GM18858 (cell line): ENCODE data around the gene CDX2.
"Not testable (repeated sequence)": the region's sequence is repeated elsewhere in the genome, so short reads cannot be mapped to it uniquely, and the experiment has no call there.

Experiments
- ATAC-seq: cut with Tn5 transposase; IDR thresholded peaks from one replicate; pipeline ENCODE4 v1.9.1; 2021; ENCODE audit not compliant: unreplicated experiment

CDX2 gene, protein sequence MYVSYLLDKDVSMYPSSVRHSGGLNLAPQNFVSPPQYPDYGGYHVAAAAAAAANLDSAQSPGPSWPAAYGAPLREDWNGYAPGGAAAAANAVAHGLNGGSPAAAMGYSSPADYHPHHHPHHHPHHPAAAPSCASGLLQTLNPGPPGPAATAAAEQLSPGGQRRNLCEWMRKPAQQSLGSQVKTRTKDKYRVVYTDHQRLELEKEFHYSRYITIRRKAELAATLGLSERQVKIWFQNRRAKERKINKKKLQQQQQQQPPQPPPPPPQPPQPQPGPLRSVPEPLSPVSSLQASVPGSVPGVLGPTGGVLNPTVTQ

DNA sequence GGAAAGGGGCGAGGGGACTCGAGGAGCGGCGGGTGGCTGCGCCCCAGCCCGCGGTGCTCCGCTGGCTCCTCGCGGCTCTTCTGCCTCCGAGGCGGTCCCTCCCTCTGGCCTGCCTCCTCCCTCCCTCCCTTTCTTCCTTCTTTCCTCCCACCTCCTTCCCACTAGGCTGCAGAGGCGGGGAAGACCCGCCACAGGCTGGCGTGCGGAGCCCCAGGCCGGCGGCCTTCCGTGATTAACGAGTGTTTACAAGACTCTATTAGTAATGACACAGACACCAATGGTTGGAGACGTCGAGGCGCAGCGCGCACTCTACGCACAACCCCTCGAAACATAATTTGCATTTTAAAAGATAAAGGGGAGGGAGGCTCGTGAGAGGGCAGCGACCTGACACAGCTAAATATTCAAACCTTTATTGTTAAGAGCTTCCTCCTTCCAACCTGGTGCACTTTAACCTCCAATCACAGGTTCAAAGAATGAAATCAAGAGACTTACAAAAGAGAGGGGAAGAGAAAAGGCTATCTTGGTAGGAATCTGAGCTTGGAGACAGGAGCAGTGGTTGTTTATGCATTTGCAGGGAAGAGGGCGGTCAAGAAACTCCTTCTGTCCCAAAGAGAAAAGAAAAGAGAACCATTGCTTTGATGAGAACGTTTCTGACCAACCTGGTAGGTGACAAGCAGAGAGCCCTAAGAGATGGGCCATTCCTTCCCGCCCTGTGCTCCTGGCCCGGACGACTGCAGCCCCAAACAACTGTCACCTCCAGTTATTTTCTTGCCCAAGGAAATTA, at the start of gene CDX2:
Gene CDX2 (minus strand): TSS at position 234 of the 784 bp plus-strand sequence. CDS start 309 bp downstream, outside the sequence.
- ATAC-seq = no peak

DNA sequence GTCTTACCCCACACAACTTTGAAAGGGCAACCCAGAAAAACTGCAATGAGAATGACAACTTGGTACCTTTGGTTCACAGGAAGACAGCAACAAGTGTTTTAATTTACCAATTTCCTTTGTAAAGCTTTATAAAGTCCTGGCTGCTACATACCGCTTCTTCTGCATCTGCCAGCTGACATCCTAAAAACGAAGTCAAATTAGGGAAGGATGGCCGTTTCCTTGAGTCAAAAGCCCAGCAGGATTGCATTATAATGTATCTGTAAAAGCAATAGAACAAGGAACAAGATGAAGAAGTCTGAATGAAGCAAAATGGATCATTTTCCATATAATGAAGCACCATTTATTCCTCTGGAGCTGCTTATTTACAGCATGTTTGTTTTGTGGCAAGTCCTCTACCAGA, 45.2 kb upstream of the CDX2 start:
- no peak for ATAC-seq

DNA sequence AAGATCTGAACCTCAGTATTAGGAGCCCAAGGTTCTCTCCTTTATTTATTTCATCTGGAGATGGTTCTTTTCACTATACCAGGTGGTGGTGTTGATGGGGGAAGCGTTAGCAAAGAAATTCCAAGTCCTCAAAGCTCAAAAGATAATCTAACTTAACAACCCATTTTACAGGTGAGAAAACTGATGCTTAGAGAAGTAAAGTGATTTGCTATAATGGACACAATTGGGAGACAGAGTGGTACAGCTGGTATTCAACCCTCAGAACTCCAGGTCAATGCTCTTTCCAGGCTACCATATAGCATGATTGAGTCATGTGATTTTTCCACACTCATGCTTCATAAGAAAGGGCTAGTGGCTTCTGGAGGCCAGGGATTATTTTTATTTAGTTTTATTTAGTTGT, 44.4 kb upstream of the CDX2 start:
- no peak for ATAC-seq

DNA sequence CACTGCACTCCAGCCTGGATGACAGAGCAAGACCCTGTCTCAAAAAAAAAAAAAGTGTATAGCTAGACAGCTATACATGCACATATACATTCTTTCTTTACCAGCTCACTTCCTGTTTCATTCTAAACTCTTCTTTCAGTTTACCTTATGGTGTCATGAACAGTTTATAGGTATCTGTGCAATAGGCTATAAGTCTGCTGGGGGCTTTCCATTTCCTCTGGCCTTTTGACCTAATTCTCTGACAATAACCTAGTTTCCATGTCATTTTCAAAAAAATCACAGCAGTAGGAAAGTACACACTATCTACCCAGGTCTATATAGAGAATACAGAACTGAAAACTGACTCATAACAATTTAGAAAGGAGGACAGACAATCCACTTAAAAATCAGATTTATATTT, 43.8 kb upstream of the CDX2 start:
- ATAC-seq = peak; percentile 93

DNA sequence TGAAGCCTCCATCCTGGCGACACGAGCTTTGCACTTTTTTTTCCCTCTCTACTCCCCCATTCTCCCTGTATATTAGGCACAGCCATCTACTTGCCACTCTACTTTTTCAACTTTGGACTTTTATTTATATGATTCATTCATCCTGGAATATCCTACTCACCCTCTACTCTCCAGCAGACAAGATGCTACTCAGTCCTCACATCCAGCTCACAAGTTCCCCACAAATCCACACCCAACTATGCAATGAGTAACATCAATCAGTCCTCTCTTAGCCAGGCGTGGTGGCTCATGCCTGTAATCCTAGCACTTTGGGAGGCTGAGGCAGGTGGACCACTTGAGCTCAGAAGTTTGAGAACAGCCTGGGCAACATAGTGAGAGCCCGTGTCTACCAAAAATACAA, 43.3 kb upstream of the CDX2 start:
- ATAC-seq = no peak

DNA sequence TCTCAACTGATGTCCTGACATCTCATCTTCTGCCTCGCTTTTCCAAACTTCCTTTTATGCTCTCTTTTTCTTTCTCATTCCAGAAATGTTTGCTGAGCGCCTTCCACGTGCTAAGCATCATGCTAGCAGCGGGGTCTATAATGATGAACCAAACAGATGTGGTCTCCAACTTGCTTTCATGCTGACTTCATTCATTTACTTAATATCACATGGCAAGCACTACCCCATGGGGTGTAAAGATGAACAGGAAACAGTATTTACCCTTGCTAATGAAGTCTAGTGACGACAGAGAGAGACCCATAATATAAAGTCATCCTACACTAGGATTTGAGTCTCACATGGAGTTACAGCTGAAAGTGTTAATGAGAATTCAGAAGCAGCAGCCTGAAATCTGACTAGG, 40.9 kb upstream of the CDX2 start:
- ATAC-seq = no peak

DNA sequence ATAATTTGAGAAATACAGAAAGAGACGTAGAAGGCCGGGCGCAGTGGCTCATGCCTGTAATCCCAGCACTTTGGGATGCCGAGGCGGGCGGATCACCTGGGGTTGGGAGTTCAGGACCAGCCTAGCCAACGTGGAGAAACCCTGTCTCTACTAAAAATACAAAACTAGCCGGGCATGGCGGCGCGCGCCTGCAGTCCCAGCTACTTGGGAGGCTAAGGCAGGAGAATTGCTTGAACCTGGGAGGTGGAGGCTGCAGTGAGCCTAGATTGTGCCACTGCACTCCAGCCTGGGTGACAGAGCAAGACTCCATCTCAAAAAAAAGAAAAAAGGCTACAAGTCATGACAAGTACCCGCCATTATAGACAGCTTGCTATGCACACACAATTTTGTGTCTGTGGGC, 35.9 kb upstream of the CDX2 start:
- ATAC-seq = not testable (repeated sequence)

DNA sequence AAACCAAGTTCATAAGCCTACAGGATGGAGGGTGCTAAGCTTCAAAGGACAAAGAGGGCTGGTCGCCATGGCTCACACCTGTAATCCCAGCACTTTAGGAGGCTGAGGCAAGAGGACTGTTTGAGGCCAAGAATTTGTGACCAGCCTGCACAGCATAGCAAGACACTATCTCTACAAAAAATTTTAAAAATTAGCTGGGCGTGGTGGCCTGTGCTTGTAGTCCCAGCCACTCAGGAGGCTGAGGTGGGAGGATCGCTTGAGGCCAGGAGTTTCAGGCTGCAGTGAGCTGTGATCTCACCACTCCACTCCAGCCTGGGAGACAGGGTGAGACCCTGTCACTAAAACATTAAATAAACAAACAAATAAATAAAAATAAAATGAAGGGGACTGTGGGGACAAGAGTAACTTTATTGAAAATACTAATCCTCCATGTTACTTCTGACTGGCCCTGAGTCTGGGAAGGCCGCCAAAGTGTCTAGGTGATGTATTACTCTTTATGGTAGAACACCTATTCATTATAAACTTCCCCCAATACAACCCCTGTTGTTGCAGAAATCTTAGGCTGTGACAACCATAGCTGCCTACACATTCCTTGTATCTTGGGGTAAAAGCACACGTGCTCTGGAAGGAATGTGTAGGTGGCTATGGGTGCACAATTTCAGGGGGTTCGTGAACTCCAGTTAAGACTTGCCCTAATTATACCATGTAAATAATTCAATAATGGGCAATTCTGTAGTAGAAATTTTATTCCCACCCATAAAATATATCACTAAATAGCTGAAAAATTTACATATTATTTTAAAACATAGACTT, 34.0 kb upstream of the CDX2 start:
- ATAC-seq = no peak

DNA sequence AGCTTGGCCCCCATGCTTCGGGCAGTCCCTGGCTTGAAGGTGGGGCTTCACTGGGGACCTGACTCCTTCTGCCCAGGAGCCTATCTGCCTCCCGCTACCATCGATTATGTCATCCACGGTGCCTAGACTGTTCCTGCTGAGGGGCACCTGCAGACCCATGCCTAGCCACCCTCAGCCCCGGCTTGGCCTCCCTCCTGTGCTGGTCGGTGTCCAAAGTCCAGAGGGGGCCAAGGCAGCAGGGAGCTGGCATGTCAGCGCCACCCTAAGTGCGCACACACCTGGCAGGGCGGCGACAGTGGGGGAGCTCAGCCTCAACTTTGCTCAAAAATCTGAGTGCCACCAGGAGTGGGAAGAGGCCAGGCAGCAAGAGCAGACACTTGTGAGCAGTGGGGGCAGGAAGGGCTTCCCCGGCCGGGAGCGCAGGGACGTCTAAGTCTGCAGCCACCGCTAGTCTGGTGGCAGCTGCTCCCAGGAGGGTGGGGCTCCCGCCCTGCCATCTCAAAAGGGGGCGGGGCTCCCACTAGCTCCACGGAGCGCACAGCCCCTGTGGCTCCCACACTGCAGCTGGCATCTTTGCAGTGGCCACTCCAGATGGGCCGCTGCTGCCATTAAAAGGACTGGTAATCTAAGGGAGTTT, 32.8 kb upstream of the CDX2 start:
- ATAC-seq = no peak

DNA sequence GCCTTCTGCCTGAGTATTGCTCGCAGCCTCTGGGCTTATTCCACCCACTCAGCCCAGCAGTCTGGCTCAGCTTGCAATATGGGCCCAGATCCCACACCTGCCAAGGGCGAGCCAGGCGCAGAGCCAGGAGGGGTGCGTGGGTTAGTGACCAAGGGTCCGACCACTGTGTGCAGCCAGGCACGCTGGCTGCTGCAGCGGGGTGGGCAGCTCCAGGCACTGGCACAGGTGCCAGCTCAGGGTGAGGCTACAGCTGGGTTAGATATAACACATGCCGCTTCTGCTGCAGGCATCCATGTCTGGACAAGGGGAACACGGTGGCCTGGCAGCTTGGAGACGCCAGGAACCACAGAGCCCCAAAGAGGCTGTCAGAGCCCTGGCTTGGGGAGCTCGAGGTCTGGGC, 31.9 kb upstream of the CDX2 start:
- ATAC-seq = no peak

DNA sequence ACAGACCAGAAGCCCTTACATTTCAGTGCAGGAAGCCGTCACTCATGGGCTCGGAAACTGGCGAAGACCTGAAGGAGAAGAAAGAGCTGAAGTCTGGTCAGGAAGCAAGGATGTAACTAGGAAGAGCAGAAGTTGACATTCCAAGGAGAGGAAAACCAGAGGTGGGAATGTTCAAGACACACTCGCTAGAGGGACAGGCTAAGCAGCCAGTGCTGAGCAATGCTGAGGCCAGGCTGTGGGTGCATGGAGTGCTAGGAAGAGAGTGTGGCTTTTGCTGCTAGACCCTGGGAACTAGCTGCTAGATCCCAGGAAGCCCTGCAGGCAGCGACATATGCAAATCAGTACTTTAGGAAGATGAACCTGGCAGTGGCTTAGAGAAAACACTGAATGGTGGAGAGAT, 31.5 kb upstream of the CDX2 start:
- no peak for ATAC-seq

DNA sequence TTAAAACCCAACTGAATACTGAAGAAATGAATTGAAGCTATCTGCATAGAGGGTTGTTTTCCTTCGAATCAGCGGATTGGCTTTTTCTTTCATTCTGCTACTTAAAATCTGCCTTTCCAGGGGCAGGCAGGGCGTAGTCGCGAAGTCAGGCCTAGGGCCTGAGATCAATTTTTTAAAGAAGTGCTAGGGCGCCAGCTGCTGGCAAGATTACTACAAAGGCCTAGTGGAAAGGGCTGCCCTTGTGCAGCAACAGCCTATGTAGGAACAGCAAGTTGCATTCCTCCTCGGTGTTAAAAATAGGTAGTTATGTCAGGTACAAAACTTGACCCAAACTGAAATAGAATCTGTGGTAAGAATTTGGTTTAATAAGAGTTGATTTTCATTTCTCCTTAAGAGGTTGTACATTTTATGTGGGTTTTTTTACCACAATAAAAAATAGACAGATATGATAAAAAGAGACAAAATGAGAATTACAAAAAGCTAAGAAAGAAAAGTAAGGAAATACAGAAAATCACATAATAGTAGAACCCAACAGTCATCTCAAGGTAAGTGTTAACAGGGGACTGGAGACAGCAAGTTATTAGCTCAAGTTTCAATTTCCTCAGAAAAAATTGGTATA, 28.9 kb upstream of the CDX2 start:
- no peak for ATAC-seq

DNA sequence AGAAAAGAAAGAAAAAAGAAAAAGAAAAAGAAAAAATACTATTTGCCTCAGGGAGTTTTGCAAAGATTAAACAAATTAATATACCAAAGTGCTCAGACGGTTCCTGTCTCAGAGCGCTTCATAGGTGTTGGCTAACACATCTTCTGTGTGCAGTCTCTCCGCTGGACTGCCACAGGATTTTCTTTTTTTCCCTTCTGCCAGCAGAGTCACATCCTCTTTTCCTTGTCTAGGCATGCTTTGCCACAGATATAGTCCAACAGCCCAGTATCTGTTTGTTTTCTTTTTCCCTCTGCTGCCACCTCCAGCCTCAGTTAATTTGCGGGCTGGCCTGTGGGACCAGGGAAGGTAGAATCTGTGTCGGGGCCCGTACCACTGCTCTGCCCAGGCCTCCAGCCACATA, 22.8 kb upstream of the CDX2 start:
- no peak for ATAC-seq

DNA sequence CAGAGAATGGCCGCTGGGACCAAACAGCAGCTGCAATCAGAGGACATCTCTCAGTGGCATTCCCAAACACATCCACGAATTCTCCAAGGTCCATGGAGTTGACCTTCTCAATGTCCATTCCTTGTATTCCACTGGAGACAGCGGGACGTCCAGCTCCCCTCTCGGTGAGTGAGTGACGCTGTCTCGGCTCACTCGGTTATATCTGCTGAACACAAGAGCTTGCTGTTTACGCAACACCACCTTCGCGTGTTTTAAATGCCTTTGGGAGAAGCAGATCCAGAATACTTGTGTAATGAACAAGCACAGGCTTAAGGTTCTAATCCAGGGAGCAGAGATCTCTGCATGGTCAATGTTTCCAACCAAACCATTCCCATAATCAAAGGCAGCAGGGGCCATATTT, 19.4 kb upstream of the CDX2 start, which contains the start of gene URAD:
Gene URAD (minus strand): TSS at position 174 of the 400 bp plus-strand sequence. CDS start 56 bp downstream, at position 118.
- no peak for ATAC-seq

DNA sequence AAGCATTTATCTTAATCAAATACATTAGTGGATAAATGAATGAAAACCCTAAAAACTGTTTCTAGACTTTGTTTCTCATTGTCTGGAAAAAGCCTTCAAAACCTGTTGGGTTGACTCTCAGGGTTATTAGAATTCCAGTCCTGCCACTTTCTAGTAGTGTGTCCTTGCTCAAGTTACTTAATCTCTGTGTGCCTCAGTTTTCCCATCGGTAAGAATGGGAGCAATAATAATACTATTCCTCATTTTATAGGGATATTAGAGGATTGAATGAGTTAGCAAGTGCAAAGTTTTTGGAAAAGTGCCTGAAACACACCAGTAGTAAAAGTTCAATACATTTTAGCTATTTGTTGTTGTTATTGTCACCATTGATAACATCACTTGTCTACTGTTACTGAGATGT, 16.5 kb upstream of the CDX2 start:
- no peak for ATAC-seq

DNA sequence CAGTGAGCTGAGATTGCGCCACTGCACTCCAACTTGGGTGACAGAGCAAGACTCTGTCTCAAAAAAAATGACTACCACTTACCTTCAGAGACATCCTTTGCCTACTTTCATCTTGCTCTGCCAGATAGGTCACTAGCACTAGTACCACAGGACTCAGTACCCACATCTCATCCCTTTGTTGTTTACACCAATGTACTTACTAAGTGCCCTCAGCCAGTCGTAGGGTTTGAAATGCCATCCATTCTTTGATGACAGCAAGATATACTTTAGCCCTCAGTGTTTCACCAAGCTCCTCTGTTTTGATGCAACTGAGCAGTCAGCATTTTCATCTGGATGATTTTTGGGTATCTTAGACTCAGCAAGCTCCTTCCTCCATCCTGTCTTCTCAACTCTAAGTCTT, 13.2 kb upstream of the CDX2 start:
- no peak for ATAC-seq

DNA sequence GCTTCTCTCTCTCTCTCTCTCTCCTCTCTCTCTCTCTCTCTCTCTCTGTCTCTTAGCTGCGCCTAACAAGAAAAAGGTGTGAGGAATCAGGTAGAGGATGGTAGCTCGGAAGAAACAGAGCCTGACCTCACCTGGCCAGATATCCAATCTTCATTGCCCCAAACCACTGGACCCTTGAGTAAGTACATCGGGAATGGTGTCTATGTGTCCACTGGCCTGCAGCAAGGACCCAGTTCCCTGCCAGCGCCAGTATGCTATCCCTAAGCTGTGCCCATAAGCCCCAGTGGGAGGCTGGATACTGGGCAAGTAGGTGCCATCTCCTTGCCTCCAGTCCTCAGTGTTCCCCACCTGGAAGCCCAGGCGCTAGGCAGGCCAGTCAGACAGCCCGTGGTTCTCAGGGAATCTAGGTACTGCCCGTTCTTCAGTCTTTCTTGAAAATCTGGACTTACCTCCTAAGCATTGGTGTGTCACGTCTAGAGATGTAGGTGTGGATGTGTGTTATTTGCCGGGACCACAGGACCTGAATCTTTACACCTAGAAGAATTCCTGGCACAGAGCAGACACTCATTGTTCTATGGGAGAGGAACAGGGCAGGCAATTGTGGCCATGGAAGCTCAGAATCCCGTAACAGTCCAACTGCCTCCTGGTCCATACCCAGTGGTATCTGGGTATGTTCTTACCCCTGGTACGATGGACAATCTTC, 12.0 kb upstream of the CDX2 start:
- no peak for ATAC-seq

DNA sequence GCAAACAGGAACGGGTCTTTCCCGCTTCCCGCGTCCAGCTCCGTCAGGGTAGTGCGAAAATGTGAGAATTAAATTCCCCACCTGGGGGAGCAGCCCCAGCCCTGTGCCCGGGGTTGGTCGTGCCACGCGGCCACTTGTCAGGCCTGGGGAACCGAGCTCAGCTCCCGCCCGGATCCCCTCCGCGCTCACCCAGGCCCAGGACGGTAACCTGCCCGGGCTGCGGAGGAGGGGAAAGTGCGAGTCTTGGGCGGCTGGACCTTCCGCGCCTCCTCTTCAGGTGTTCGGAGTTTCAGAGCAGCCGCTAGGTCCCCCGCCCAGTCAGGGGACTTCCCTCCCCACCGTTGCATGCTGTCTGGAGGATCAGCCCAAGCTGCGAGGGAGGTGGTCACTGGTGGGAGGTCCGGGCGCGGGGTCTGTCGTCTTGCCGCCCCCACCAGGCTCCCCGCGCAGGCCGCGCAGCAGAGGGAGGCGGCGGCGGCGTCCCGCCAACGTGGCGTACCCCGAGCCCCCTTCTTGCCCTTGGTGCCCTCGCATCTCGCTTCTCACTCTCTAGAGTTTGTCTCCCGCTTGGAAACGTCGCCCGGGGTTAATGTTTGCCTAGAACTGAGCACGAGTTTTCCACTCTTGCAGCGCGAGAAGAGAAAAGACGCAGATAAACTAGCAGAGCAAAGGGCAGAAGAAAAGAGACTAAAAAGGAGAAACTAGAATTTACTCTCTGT, 11.3 kb upstream of the CDX2 start:
- ATAC-seq = no peak

DNA sequence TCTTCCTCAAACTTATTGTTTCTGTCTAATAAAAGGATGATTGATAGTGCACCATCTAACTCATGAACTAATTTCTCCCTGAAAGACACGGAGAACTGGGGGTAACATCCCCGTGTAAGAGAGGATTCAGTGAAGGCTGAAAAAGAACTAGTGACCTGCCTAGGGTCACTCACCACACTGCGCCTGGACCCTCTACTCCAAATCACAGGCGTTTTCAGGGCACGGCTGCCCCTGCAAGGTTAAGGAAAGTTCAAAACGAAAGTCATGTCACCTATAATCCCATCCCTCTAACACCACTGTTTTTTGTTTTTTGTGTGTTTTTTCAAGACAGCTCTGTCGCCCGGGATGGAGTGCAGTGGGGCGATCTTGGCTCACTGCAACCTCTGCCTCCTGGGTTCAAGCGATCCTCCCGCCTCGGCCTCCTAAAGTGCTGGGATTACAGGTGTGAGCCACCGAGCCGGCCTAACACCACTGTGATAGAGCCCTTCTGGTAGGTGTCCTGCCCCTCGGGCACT, 10.7 kb upstream of the CDX2 start:
- no peak for ATAC-seq
